Spleen (tissue), 11 donors: Measurements from ENCODE around the gene TEX29. TPM values are rescaled to one million over a fixed set of nuclear protein-coding genes. Genes with fewer than 3 reads are reported as not detected.

Experiments used
- DNase-seq: peaks from one replicate; pipeline ENCODE4 v3.0.0-alpha.2; 2020
- H3K27ac ChIP-seq, 8 donors: fragments of 200-600 bp; sonication (generic) in 7 of 8; 1 replicate in 4 of 8; 2 replicates in 4 of 8; pipeline versions ENCODE4 v1.5.0 to v1.8.0; 2016 to 2021; ENCODE audit warnings: inconsistent platforms in 4 of 8, mild to moderate bottlenecking in 4 of 8, moderate library complexity in 1 of 8
- H3K27me3 ChIP-seq, 7 donors: fragments of 200-600 bp; sonication (generic) in 6 of 7; replicated peaks in 1 of 7; 1 replicate in 4 of 7; 2 replicates in 3 of 7; pipeline versions ENCODE4 v1.5.0 to v1.8.0; 2016 to 2021; ENCODE audit warnings: inconsistent platforms in 3 of 7, mild to moderate bottlenecking in 1 of 7
- H3K36me3 ChIP-seq, 6 donors: fragments of 200-600 bp; sonication (generic) in 5 of 6; 1 replicate in 4 of 6; 2 replicates in 2 of 6; pipeline versions ENCODE4 v1.5.0 to v1.8.0; 2016 to 2021; ENCODE audit warnings: inconsistent platforms in 2 of 6
- H3K4me1 ChIP-seq, 6 donors: fragments of 200-600 bp; sonication (generic) in 5 of 6; 1 replicate in 3 of 6; 2 replicates in 3 of 6; pipeline versions ENCODE4 v1.5.0 to v1.8.0; 2016 to 2021; ENCODE audit warnings: inconsistent platforms in 3 of 6
- H3K4me3 ChIP-seq, 8 donors: fragments of 200-600 bp; sonication (generic) in 7 of 8; 1 replicate in 4 of 8; 2 replicates in 4 of 8; pipeline versions ENCODE4 v1.5.0 to v1.8.0; 2016 to 2021; ENCODE audit warnings: inconsistent platforms in 4 of 8, mild to moderate bottlenecking in 4 of 8, moderate library complexity in 2 of 8
- H3K9me3 ChIP-seq, 8 donors: fragments of 200-600 bp; sonication (generic) in 7 of 8; 1 replicate in 4 of 8; 2 replicates in 4 of 8; pipeline versions ENCODE4 v1.5.0 to v1.8.0; 2016 to 2021; ENCODE audit warnings: inconsistent platforms in 4 of 8
- CTCF ChIP-seq, 11 experiments: fragments of 200-600 bp in 7 of 11; fragments of 450-650 bp in 4 of 11; sonication (generic) in 4 of 11; IDR thresholded peaks in 8 of 11; conservative IDR thresholded peaks in 3 of 11; 1 replicate in 7 of 11; 2 replicates in 4 of 11; pipeline versions ENCODE4 v1.4.0 to v1.8.0; 2016 to 2021; ENCODE audit warnings: antibody characterized with exemption in 11 of 11, inconsistent platforms in 4 of 11, mild to moderate bottlenecking in 1 of 11
- POLR2A ChIP-seq, 3 donors: fragments of 450-650 bp; IDR thresholded peaks; one replicate each; pipeline ENCODE4 v1.5.1; 2017; ENCODE audit warnings: antibody characterized with exemption in 3 of 3, mild to moderate bottlenecking in 1 of 3
- POLR2AphosphoS5 ChIP-seq, 3 donors: sonication (generic); formaldehyde crosslinking; IDR thresholded peaks; one replicate each; pipeline ENCODE4 v1.5.1; 2017; ENCODE audit warnings: antibody characterized with exemption in 3 of 3
- WGBS, 5 donors: extraction: QIAGEN DNeasy Blood & Tissue Kit in 3 of 5; methylation state at CpG; one replicate each; pipeline versions ENCODE4 v1.1.5 to v1.1.7; 2013 to 2018; 5-methylcytosine and 5-hydroxymethylcytosine counted together
- intact Hi-C: fragments of 100-400 bp; cut with DNase I; formaldehyde crosslinking; loops from one replicate; pipeline ENCODE4 v1.15.0; 2023; ENCODE audit warnings: low total_unique reads
- polyA plus RNA-seq, 3 donors: library from polyadenylated mRNA; stranded (reverse); fragments of 200-250 nt; gene quantifications; one replicate each; pipeline ENCODE4 v1.2.1, GENCODE V29; 2013
- total RNA-seq, 7 donors: library from RNA; depleted of rRNA in 3 of 7; stranded (reverse); fragments of >200 nt in 3 of 7; fragmentation: NEBNext Ultra II Directional in 4 of 7; extraction: Animal tissue kit (Norgen Biotek cat#: 25700) in 4 of 7; gene quantifications; one replicate each; pipeline versions ENCODE4 v1.1.0 to v1.2.1, GENCODE V29; 2016 to 2021
- donor health status: healthy with polysubstance abuse.
- donor health status: DM: no; HTN: no; CAD: no; lungs with moderate emphysema.
- donor health status: DM: no; HTN: no; CAD: no.
- donor health status: Bipolar disorder and iron deficiency.
- donor health status: healthy.
- donor health status: DM: no; HTN: no; CAD: no.
- donor health status: DM: yes; HTN: yes; CAD: no.

Gene TEX29
- total and polyA plus RNA-seq, 10 donors: 0.54 to 1.7 (median 0.70) TPM; not detected in 4

- peaks cover 0 to 100% (median 75%) of the 10 kb centered on the region in 6 donors for H3K36me3 ChIP-seq
- WGBS, 5 donors: 89 to 96% (median 95%) methylated on average over 6 to 10 of the region's 10 CpGs
- intact Hi-C loops: no loop called here
- H3K4me3 ChIP-seq: no peak overlapping the region
- H3K9me3 ChIP-seq: no peaks in the 10 kb centered on the region
- no peak for TF ChIP-seq CTCF (IDR thresholded peaks at IDR 0.05 in 8 of 11, conservative IDR thresholded peaks at IDR 0.05 in 3 of 11)
- no peak for TF ChIP-seq POLR2AphosphoS5 (IDR thresholded peaks at IDR 0.05)
- no peak for TF ChIP-seq POLR2A (IDR thresholded peaks at IDR 0.05)
- DNase-seq: no peak
- no peaks in the 10 kb centered on the region for H3K27me3 ChIP-seq
- H3K4me1 ChIP-seq: peaks cover 8 to 60% (median 25%) of the 10 kb centered on the region in 6 donors
- peak overlapping the region; percentile 70 to 88 (median 82) for H3K27ac ChIP-seq
Measured at GRCh38 chr13:111283457-111283856, 37.0 kb upstream of the TEX29 start.

GRCh38 chr13:111283991-111284390 lies 36.5 kb upstream of the TEX29 start:
- intact Hi-C loops: no loop called here
- H3K36me3 ChIP-seq: peaks cover 0 to 100% (median 76%) of the 10 kb centered on the region in 6 donors
- peaks cover 8 to 54% (median 25%) of the 10 kb centered on the region in 6 donors for H3K4me1 ChIP-seq
- no peak for TF ChIP-seq CTCF (IDR thresholded peaks at IDR 0.05 in 8 of 11, conservative IDR thresholded peaks at IDR 0.05 in 3 of 11)
- TF ChIP-seq POLR2AphosphoS5 (IDR thresholded peaks at IDR 0.05): peak in 2 of 3 donors; percentile 56 to 61
- TF ChIP-seq POLR2A (IDR thresholded peaks at IDR 0.05): no peak
- WGBS, 5 donors: 76 to 84% (median 81%) methylated on average over 9 of the region's 9 CpGs
- no peak for DNase-seq
- no peaks in the 10 kb centered on the region for H3K9me3 ChIP-seq
- peak overlapping the region; percentile 70 to 88 (median 82) for H3K27ac ChIP-seq
- no peak overlapping the region for H3K4me3 ChIP-seq
- no peaks in the 10 kb centered on the region for H3K27me3 ChIP-seq

- no peaks in the 10 kb centered on the region for H3K9me3 ChIP-seq
- H3K4me1 ChIP-seq: peaks cover 8 to 54% (median 23%) of the 10 kb centered on the region in 6 donors
- H3K27me3 ChIP-seq: no peaks in the 10 kb centered on the region
- H3K4me3 ChIP-seq: no peak overlapping the region
- peak overlapping the region in 5 of 8 donors; percentile 78 to 88 (median 82) for H3K27ac ChIP-seq
- WGBS, 5 donors: 82 to 94% (median 91%) methylated on average over 14 of the region's 14 CpGs
- no peak for DNase-seq
- peak in 2 of 3 donors; percentile 10 to 52 for TF ChIP-seq POLR2AphosphoS5 (IDR thresholded peaks at IDR 0.05)
- no peak for TF ChIP-seq CTCF (IDR thresholded peaks at IDR 0.05 in 8 of 11, conservative IDR thresholded peaks at IDR 0.05 in 3 of 11)
- peaks cover 0 to 100% (median 76%) of the 10 kb centered on the region in 6 donors for H3K36me3 ChIP-seq
- intact Hi-C loops: no loop called here
Measured at GRCh38 chr13:111284565-111284964, 35.9 kb upstream of the TEX29 start.

GRCh38 chr13:111286162-111286561 lies 34.3 kb upstream of the TEX29 start:
- no peak for DNase-seq
- no peak overlapping the region for H3K4me3 ChIP-seq
- H3K9me3 ChIP-seq: no peaks in the 10 kb centered on the region
- no peak for TF ChIP-seq POLR2AphosphoS5 (IDR thresholded peaks at IDR 0.05)
- TF ChIP-seq CTCF (IDR thresholded peaks at IDR 0.05 in 8 of 11, conservative IDR thresholded peaks at IDR 0.05 in 3 of 11): no peak
- no peak for TF ChIP-seq POLR2A (IDR thresholded peaks at IDR 0.05)
- peaks cover 4 to 100% (median 82%) of the 10 kb centered on the region in 6 donors for H3K36me3 ChIP-seq
- H3K4me1 ChIP-seq: peaks cover 7 to 40% (median 15%) of the 10 kb centered on the region in 6 donors
- intact Hi-C loops: no loop called here
- WGBS, 5 donors: 89 to 90% (median 90%) methylated on average over 15 of the region's 15 CpGs
- peak overlapping the region in 1 of 8 donors; percentile 6 for H3K27ac ChIP-seq
- H3K27me3 ChIP-seq: no peaks in the 10 kb centered on the region
